Measurements from ENCODE around the gene TMCO4. TPM values are rescaled to one million over a fixed set of nuclear protein-coding genes. Genes with fewer than 3 reads are reported as not detected.

TMCO4 gene
- total and polyA plus RNA-seq, 2 of the 4 experiments (the other 2 are of a cell fraction): 7.3 to 8.6 TPM

GRCh38 chr1:19744886-19745285, 54.8 kb downstream of the TMCO4 start:
- no peak overlapping the region for H3K23ac ChIP-seq (ENCODE audit: low read depth, low read length)
- ChIA-PET POLR2A (ENCODE audit: unreplicated experiment) (no interaction called here), CTCF (no interaction called here)
- peak overlapping the region; percentile 11 for H2AFZ ChIP-seq (replicated peaks; ENCODE audit: low read length, poor library complexity)
- no peak overlapping the region for H2AK5ac ChIP-seq (ENCODE audit: low read depth, low read length)
- H2BK15ac ChIP-seq (ENCODE audit: low read depth, low read length): no peak overlapping the region
- H4K5ac ChIP-seq (ENCODE audit: low read depth, low read length): no peak overlapping the region
- no peak overlapping the region for H2BK120ac ChIP-seq (ENCODE audit: low read depth, low read length)
- H2BK20ac ChIP-seq (ENCODE audit: low read depth, low read length): no peak overlapping the region
- H3K27me3 ChIP-seq (ENCODE audit: control insufficient read depth, insufficient read depth, low read length): no peaks in the 10 kb centered on the region
- H3K36me3 ChIP-seq (ENCODE audit: control insufficient read depth, insufficient read depth, low read length): peaks cover 24% of the 10 kb centered on the region
- no peaks in the 10 kb centered on the region for H4K20me1 ChIP-seq (ENCODE audit: insufficient read depth, low read length)
- H3K18ac ChIP-seq (ENCODE audit: low read depth, low read length): no peak overlapping the region
- H2AK9ac ChIP-seq (replicated peaks; ENCODE audit: low read depth, low read length, poor library complexity): no peak overlapping the region
- DNase-seq: no peak
- no peaks in the 10 kb centered on the region for H3K4me1 ChIP-seq (ENCODE audit: control insufficient read depth, insufficient read depth, low read length)
- H3K79me1 ChIP-seq (ENCODE audit: low read depth in 1 of 2, low read length in 2 of 2): 0 out of 4 replicates have a peak, but pooled peaks cover 0 to 3% of the 10 kb centered on the region in 2 experiments
- no peak overlapping the region for H3K27ac ChIP-seq (ENCODE audit: insufficient read depth, low read length)
- no peak for ATAC-seq (ENCODE audit: low read depth)
- BruUV-seq (replicated peaks): no TSS peak
- peaks cover 8% of the 10 kb centered on the region; the same call in 1 of the 2 replicates for H3K9me1 ChIP-seq (ENCODE audit: insufficient read depth, low read length)
- WGBS, 2 experiments (ENCODE audit: extremely low coverage in 2 of 2, insufficient read length in 1 of 2): no CpG with 5 or more reads among the region's 1 CpG
- no peak overlapping the region for H3K9ac ChIP-seq (ENCODE audit: low read depth, low read length)
- H2BK5ac ChIP-seq (ENCODE audit: low read depth, low read length, poor library complexity, severe bottlenecking): no peak overlapping the region
- H4K8ac ChIP-seq (ENCODE audit: low read depth in 2 of 2, low read length in 2 of 2): no peak overlapping the region
- no peak overlapping the region for H3K4ac ChIP-seq (ENCODE audit: low read depth, low read length)
- no peak overlapping the region for H4K91ac ChIP-seq (ENCODE audit: insufficient read depth, low read depth, low read length)
- no peak overlapping the region for H3K4me3 ChIP-seq (ENCODE audit: insufficient read depth, low read depth, low read length)
- dilution Hi-C loops (cut with HindIII; ENCODE audit: low sequenced_read_pairs, unreplicated experiment) (no loop called here), in situ Hi-C loops (cut with MboI; ENCODE audit: low sequenced_read_pairs) (no loop called here), intact Hi-C loops (cut with micrococcal nuclease) (no loop called here)
- H3K56ac ChIP-seq (ENCODE audit: extremely low read depth, insufficient read depth, low read length): no peak overlapping the region
- TF ChIP-seq MXI1 (IDR thresholded peaks at IDR 0.05; ENCODE audit: borderline replicate concordance, low read depth, low read length) (no peak), SMC3 (IDR thresholded peaks at IDR 0.05; ENCODE audit: low read depth, low read length) (no peak), RAD21 (IDR thresholded peaks at IDR 0.05; ENCODE audit: low read length) (no peak), CEBPB (IDR thresholded peaks at IDR 0.05; ENCODE audit: low read depth, low read length) (no peak), CHD1 (IDR thresholded peaks at IDR 0.05; ENCODE audit: low read depth, low read length) (no peak), RCOR1 (IDR thresholded peaks at IDR 0.05; ENCODE audit: insufficient replicate concordance, low read length) (no peak), POLR2A (IDR thresholded peaks at IDR 0.05; ENCODE audit: low read depth, low read length) (no peak), USF2 (IDR thresholded peaks at IDR 0.05; ENCODE audit: low read depth, low read length) (no peak), NFE2L2 (IDR thresholded peaks at IDR 0.05; ENCODE audit: low read depth, low read length) (no peak), CTCF (conservative IDR thresholded peaks at IDR 0.05; ENCODE audit: low read depth, low read length) (no peak), ELK1 (IDR thresholded peaks at IDR 0.05; ENCODE audit: borderline replicate concordance, low read depth, low read length) (no peak)
- no peak overlapping the region for H3K4me2 ChIP-seq (ENCODE audit: low read depth, low read length)
- no peak overlapping the region for H3K14ac ChIP-seq (replicated peaks; ENCODE audit: low read depth, low read length)
- H3K9me3 ChIP-seq (ENCODE audit: control insufficient read depth, insufficient read depth, low read length): no peaks in the 10 kb centered on the region
